ENCODE data around the gene DSCAML1.

Gene DSCAML1

DNA sequence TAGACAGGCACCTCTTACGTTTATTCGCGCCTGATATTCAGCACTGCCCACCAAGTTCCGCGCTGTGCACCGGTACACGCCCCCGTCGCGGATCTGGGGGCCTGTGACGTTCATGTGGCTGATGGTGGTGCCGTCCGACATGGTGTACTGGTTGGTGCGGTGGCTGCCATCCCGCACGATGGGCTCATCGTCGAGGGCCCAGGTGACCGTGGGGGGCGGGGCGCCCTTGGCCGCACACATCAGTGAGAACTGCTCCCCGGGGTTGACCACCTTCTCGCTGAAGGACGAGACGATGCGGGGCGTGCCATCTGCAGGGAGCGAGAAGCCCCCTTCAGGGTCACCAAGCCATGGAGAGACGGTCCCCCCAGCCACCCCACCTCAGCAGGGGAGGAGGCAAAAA is 278.6 kb downstream of the DSCAML1 start:
- H3K4me3 ChIP-seq (replicated peaks; ENCODE audit: low read depth, low read length), result no peak overlapping the region
- TF ChIP-seq, protein P1, sequence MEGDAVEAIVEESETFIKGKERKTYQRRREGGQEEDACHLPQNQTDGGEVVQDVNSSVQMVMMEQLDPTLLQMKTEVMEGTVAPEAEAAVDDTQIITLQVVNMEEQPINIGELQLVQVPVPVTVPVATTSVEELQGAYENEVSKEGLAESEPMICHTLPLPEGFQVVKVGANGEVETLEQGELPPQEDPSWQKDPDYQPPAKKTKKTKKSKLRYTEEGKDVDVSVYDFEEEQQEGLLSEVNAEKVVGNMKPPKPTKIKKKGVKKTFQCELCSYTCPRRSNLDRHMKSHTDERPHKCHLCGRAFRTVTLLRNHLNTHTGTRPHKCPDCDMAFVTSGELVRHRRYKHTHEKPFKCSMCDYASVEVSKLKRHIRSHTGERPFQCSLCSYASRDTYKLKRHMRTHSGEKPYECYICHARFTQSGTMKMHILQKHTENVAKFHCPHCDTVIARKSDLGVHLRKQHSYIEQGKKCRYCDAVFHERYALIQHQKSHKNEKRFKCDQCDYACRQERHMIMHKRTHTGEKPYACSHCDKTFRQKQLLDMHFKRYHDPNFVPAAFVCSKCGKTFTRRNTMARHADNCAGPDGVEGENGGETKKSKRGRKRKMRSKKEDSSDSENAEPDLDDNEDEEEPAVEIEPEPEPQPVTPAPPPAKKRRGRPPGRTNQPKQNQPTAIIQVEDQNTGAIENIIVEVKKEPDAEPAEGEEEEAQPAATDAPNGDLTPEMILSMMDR (IDR thresholded peaks at IDR 0.05; ENCODE audit: low read depth, low read length, missing control alignments), result no peak

DNA sequence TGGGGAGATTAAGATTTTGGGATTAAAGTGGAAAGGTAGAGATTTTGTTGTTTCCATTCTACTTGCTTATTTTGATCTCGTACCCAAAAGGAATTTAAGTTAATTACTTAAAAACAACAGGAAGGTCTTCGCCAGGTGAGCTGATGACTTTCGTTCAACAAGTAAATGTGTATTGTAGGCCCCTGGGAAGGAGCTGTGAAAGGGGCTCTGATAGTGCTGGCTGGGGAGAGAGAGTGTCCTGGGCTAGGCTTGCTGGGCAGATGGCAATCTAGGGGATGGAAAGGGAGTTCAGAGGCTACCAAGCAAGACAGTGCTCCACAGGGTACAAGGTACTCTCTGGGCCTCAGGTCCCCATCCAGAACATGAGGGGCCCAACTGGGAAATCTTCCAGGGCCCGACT is 279.9 kb downstream of the DSCAML1 start:
- no peak overlapping the region for H3K4me3 ChIP-seq (replicated peaks; ENCODE audit: low read depth, low read length)
- DNase-seq (ENCODE audit: extremely low read depth, low read depth), result no peak
- TF ChIP-seq, protein P1 (IDR thresholded peaks at IDR 0.05; ENCODE audit: low read depth, low read length, missing control alignments), result no peak

More for the DNA sequence above, 278.6 kb downstream of the DSCAML1 start:
- DNase-seq (ENCODE audit: extremely low read depth, low read depth), result no peak

DNA sequence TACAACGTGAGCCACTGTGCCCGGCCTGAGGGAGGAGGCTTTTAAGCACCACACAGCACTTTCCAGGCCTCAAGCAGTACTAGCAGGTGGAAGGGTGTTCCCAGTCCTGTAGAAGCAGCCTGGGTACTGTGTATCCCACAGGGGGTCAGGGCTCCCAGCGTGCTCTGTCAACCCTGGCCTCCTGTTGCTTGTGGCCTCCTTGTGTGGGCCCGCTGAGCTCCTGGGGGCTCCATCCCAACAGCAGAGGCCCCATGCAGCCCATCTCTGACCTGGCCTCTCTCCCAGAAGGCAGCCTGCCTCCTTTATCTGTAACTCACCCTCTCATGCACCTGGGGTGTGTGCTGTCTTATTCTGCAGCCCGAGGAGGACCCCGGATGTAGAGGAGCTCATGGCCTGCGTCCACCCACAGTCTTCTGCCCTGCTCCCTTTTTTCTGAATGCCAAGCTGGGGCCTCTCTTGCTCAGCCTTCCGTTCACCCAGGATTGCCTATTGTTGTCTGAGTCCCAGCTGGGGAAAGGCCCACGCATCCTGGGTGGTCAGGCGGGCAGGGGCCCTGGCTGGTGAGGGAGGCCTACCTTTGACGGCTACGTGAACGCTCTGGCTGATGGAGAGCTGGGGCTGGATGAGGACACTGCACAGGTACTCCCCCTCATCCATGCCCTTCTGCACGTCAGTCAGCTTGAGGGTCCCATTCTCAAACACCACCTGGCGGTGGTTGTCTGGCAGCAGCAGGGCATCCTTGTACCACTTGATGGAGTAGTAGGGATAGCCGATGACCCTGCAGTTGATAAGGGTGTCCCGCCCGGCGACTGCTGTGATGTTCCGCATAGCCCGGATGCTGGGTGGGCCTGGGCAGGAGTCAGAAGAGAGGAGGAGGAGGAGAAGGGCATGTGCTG is 280.9 kb downstream of the DSCAML1 start:
- no peak for DNase-seq (ENCODE audit: extremely low read depth, low read depth)
- TF ChIP-seq, protein P1 (IDR thresholded peaks at IDR 0.05; ENCODE audit: low read depth, low read length, missing control alignments), result no peak
- no peak overlapping the region for H3K4me3 ChIP-seq (replicated peaks; ENCODE audit: low read depth, low read length)

DNA sequence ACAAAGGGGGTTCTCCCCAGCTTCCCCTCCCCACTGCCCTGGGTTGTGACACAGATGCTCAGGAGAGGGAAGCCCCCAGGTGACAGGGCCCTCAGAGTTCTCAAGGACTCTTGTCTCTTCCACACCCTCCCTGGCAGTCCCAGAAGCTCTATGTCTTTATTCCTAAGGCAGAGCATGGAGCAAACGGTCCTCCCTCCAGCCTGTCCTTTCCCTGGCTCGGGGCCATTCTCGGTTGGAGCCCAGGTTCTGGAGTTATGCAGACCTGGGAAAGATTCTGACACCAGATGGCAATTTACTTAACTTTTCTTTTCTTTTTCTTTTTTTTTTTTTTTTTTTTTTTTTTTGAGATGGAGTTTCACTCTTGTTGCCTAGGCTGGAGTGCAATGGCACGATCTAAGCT is 282.8 kb downstream of the DSCAML1 start:
- TF ChIP-seq, protein P1 (IDR thresholded peaks at IDR 0.05; ENCODE audit: low read depth, low read length, missing control alignments), result no peak
- DNase-seq (ENCODE audit: extremely low read depth, low read depth), result no peak
- no peak overlapping the region for H3K4me3 ChIP-seq (replicated peaks; ENCODE audit: low read depth, low read length)

DNA sequence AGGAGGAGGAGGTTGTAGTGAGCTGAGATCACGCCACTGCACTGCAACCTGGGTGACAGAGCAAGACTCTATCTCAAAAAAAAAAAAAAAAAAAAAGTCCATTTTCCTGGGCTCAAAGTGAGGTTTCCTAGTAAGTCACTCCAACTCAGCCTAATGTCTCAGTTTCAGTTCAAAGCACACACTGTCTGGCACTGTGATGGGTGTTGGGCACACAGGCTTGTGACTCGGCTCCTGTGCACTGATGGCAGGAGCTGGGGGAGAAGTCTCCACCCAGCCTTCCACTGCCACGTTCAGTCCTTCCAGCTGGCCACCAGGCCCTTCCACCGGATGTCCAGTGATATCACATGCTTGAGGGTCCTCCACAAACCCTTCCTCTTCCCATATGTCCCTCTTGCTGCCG is 283.4 kb downstream of the DSCAML1 start:
- TF ChIP-seq, protein P1 (IDR thresholded peaks at IDR 0.05; ENCODE audit: low read depth, low read length, missing control alignments), result no peak
- no peak for DNase-seq (ENCODE audit: extremely low read depth, low read depth)
- no peak overlapping the region for H3K4me3 ChIP-seq (replicated peaks; ENCODE audit: low read depth, low read length)

DNA sequence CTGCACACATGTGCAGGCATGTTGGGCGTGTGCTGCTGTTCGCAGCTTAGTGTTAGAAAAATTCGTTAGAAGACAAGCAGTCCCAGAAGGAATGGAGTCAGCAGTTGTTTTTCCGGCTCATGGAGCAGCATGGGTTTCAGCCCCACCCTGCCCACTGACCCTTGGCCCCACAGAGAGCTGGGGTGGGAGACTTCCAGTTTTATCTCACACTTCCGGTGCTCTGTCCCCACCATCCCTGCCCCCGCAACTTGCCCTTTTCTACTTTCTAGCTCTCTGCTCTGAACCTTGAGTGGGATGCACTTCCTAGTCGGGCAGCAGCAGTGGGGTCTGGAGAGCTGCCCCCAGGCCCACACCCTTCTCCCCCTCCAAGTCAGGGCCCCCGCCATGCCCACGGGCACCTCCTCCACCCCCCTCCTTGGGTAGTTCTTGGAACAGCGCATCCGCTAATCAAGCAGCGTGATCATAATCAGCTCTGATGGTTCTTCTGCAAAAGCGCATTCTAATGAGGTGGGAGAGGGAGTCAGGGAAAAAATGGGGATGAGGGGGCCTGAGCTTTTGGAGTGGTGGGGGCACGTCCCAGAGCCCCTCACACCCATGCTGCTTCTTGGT is 285.0 kb downstream of the DSCAML1 start:
- TF ChIP-seq, protein P1 (IDR thresholded peaks at IDR 0.05; ENCODE audit: low read depth, low read length, missing control alignments), result no peak
- H3K4me3 ChIP-seq (replicated peaks; ENCODE audit: low read depth, low read length), result no peak overlapping the region
- DNase-seq (ENCODE audit: extremely low read depth, low read depth), result no peak
